GM04503 (cell line): ENCODE measurements around the gene KCNJ6.
"Not testable (repeated sequence)": the region's sequence is repeated elsewhere in the genome, so short reads cannot be mapped to it uniquely, and the experiment has no call there.

Source experiments
- DNase-seq: peaks from one replicate; pipeline ENCODE4 v3.0.0-alpha.2; 2012; ENCODE audit warnings: low read depth

Gene KCNJ6

DNA sequence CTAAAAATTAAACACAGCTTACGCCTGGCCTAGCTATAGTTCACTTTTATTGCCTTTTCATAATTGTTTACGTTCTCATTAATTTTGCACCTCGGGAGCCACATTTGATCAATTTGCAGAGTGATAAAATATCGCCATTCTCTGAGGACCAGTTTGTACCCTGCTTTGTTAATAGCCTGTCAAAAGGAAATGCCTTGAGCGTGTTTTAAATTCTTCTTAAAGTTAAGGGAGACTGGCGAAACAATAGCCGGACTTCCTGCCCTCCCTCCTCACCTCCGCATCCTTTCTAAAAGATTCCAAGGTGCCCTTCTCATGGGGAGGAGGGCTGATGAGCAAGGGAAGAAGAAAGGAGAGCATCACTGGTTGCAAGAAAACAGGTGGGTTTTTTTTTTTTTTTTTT lies 271.6 kb downstream of the KCNJ6 start:
- DNase-seq: no peak

DNA sequence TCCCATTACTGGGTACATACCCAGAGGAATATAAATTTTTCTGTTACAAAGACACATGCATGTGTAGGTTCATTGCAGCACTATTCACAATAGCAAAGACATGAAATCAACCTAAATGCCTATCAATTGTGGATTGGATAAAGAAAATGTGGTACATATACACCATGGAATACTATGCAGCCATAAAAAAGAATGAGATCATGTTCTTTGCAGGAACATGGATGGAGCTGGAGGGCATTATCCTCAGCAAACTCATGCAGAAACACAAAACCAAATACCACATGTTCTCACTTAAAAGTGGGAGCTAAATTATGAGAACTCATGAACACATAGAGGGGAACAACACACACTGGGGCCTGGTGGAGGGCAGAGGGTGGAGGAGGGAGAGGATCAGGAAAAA lies 272.4 kb downstream of the KCNJ6 start:
- DNase-seq: not testable (repeated sequence)

DNA sequence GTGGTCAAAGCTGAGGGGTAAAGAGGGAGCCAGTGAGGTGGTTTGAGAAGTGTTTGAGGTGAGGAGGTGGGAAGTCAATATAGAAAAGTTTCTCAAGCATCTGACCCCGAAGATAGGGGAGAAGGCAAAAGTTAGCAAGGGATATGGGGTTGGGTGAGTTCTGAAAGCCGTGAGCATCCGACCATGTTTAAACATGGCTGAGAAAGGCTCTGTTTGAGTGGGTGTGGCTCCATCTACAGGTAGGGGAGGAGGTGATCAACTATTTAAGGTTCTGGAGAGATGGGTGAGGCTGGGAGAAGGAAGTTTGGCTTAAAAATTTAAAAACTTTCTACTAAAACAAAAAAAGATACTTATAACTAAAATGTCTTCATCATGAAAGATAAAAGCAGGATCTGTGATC lies 273.8 kb downstream of the KCNJ6 start:
- no peak for DNase-seq

DNA sequence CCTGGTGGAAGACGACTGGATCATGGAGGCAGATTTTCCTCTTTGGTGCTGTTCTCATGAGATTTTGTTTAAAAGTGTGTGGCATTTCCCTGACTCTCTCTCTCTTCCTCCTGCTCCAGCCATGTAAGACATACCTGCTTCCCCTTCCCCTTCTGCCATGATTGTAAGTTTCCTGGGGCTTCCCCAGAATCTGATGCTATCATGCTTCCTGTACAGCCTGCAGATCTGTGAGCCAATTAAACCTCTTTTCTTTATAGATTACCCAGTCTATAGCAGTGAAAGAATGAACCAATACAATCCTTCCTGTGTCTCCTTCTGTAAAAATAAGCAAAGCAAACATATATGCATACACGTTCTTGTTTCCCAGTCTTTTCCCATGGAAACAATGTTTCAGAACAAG lies 276.5 kb downstream of the KCNJ6 start:
- no peak for DNase-seq

DNA sequence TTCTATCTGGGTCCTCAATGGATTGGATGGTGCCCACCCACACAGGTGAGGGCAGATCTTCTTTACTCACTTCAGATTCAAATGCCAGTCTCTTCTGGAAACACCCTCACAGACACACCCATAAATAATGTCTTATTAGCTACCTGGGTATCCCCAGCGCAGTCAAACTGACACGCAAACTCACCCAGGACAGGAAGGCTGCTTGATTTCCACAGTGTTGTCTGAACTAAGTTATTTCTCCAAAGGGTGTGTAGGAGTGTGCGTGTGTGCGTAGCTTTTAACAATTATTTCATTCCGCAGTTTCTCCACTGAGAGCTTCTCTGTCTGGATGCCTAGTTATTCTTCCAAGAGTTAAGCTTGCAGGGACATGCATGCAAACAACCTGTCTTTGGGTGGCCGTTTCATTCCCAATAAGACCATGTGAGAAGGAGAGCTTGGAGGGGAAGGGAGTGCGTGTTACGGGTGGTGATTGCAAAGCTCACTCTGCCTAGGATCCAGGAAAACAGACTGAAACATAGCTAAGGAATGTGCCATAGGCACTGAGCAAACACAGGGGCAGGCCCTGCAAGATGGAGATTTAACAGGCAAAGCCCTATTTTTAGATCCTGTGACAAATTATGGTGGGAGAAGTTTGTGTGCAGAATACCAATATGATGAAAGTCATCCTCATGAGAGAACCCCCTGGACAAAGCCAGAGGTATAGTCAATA lies 280.0 kb downstream of the KCNJ6 start:
- peak; percentile 71 for DNase-seq

DNA sequence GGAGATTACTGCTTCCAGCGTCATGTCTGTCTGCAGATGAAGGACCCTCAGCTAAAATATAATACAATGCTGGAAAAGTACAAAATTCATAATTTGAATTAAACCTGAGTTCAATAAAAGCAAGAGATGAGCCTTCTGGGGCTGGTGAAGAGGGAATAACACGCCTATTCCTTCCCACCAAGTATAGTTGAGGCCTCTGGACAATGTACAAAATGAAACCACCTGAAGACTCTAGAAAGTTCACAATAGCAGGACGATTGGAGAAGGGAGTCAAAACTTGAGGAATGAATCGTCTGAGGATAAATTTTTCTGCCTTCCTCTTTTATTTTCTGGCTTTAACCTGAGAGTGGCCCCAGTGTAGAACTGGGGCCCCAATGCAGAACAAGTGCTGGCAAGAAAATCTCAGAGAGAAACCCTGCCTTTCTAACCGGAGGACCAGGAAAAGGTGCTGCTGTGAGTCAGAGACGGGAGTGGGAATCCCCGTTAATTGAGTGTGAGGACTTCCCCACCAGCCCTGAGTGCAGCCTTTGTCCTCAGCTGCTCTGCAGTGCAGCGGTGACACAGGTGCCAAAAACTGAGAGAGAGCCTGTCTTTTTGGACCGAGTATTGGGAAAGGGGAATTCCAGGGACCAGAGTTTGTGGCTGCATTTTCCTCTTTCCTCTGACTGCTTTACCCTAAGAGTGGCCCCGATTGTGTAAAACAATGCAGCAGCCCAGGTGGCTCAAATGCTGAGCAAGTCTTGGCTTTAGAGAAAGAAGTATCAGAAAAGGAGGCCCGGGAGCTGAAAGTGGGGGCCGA lies 284.7 kb downstream of the KCNJ6 start:
- no peak for DNase-seq

DNA sequence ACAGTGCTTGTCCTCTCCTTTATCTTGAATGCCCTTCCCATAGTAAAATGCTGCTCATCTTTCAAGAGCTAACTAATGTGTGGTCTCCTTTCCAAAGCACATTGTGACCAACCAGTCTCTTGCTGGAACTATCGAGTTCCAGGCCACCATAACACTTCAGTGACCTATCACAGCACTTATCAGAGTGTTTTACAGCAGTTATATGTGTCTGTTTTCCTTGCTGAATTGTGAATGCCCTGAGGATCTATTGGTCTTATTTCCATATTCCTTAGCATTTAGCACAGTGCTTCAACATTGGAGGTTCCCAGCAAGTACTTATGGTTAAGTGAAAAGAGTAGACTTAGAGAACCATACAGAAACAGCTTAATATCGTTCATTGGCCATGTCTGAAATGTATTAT lies 285.4 kb downstream of the KCNJ6 start:
- no peak for DNase-seq

DNA sequence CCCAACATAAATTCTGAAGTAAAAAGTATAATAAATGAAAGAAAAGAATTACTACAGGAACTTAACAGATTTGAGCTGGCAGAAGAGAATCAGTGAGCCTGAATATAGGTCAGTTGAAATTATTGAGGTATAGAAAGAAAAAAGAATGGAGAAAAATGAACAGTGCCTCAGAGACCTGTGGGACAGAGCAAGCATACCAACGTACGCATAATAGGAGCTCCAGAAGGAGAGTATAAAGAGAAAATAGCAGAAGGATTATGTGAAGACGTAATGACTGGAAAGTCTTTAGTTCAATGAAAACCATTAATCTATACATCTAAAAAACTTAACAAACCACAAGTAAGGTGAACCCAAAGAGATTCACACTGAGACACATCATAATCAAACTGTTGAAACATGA lies 287.9 kb downstream of the KCNJ6 start:
- DNase-seq: no peak

DNA sequence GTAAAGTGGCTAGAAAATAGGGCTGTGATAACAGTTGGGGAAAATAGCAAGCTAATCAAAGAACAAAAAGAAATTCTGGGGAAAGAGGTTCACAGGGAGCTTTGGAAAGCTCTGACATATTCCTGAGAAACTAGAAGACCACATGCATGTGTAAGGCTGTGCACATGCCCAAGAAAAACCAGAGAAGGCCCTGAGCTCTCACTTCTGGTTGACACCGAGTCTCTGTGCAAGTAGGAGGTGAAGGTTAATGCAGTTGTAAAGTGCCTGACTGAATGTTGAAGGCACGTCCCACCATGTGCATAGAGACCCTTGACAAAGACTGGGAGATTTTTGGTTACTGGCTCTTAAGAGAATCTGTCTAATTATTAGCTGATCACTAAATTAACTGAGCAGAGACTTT lies 288.7 kb downstream of the KCNJ6 start:
- no peak for DNase-seq

DNA sequence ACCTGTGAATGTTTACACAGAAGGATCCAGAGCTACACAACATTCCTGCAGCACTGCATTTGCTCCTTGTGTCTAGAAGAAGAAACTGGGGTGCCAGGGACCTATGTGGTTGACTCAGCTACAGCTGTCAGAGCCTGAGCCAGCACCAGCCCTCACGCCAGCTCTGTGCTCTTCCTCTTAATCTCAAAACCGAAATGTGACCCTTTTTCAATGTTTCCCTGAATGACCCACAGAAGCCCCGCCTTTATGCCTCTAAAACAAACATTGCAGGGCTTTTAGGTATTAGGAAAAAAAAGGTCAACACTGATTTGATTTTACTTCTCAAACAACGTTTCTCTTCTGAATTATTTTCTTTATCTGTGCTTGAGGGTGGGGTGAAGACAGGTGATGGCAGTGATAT lies 289.2 kb downstream of the KCNJ6 start:
- DNase-seq: no peak

DNA sequence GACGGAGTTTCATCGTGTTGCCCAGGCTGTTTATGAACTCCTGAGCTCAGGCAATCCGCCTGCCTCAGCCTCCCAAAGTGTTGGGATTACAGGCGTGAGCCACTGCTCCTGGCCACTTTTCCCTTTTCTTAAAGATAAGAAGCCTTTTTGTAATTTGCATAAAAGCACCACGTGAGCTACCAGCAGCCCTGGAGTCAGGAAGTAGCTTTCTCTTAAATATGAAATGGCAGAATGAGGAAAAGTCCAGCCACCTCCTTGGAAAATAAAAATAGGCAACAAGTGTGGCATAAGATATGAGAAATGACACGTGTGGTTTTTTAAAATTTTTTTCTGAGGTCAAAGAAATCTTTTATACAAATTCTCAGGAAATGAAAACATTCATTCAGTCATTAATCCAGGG lies 289.9 kb downstream of the KCNJ6 start:
- DNase-seq: no peak

DNA sequence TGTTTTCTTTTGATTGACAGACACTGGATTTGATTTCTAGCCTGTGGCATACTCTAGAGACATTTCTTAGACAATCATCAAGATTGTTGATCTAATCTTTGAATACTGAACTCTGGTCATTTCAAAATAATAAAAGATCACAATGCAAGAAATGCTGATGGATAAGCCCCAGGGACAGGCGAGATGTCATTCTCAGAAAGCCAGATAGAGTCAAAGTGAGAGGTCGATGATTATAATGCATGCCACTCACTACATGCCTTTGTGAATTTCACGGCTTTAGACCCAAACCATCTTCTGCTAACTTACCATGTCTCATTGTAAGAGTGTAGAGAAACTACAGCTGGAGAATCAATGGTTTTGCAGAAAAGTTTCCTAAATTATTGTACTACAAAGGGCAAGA lies 292.6 kb downstream of the KCNJ6 start:
- DNase-seq: no peak

DNA sequence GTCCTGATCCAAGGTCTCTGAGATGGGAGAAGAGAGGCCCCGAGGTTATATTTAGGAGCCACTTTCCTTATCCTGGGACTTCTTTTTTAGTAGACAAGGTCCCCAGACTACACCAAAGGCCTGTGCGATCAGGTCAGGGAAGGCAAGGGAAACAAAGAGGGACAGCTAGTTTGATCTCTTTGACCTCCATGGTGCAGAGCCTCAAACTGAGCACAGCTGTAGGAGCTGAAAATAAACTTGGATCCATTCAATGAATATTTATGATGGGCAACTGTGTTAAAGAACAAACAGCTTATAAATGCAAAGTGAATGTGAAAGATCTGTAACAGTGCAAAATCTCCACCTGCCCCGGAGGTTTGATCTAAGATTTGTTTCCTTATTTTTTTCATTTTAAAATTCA lies 293.1 kb downstream of the KCNJ6 start:
- no peak for DNase-seq

DNA sequence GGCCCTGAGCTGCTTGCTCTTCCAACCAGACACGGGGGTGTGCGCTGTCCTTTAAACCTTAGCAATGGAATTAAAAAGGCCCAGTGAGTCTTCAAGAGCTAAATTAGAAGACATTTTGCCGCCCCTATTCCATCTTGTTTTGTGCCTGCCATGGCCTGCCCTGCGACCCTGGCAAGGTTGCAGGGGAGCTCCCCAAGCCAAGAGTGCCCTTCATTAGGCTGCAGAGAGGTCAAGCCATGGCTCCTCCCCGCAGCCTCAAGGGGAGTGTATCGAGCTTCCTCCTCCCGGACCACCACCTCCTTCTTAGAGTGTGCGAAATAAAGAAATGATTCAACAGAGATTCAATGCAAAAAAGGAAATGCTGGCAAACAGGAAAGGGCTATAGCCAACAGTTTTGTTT lies 293.5 kb downstream of the KCNJ6 start:
- no peak for DNase-seq

DNA sequence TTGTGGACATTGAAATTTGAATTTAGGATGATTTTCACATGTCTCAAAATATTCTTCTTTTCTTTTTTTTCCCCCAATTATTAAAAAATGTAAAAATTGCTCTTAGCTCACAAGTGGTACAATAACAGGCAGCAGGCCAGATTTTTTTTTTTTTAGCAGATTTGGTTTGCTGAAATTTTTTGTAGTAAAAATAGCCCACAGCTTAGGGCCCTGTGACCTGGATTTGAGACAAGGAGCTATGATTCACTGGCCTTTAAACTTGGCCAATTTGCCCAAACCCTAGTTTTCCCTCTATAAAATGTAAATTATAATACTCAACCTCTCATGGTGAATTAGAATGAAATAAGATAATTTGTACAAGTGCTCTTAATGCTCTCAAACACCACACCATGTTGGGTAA lies 295.9 kb downstream of the KCNJ6 start:
- DNase-seq: no peak

DNA sequence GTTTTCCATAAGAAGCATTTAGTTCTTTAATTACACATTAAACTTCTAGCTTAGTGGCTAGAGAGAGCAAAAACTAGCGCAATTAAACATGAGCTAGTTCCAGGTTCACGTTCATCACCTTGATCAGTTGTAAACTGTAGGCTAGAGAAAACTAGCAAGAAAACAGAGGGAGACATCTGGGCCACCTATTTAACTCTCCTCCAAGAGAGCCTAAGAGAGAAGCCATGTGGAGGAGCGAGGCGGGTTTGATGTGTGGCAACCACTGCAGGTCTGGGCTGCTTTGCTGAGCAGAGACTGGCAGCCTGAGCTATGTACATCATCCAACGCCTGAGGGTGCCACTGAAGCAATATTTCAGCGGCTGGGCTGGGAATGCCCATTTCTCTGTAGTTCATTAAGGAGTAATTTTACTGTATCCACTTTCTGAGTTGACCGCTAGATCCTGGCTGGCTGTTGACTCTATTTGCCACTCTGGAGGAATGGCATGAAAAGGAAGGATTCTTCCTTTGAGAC lies 296.7 kb downstream of the KCNJ6 start:
- DNase-seq: no peak

DNA sequence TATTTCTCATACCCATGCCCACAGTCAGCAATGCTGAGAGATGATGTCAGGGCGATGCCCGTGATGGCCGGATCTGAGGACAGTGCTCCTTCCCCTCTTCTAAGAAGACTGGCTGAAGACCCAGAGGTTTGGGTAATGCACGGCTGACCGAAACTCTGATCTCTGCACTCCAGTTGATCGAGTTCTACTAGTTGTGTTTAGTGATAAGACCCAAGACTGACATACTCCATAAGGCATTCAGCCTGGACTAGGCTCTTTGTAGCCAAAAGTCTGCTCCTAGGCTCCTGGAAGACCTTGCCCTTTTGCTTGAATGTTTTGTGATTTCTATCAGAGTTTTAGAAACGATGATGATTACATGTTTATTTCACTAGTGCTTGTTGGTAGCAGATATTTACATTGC lies 298.2 kb downstream of the KCNJ6 start:
- no peak for DNase-seq

DNA sequence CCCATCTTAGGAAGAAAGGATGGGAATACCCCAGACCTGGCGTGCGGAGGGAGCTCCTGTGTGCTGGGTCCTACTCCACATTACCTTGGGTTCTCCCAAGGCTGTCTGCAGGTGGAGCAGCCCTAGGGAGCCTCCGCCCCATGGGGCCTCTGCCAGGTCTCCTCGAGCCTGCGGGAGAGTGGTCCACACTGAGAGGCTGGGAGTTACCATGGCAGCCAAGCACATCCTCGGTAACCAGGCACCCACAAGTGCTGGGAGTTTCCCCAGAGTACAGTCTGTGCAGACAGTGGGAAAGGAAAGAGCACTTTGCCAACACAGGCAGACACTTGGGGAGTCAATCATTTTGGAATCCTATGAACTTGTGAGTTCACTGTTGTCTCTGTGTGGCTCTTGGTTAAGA lies 300.3 kb downstream of the KCNJ6 start:
- DNase-seq: no peak

DNA sequence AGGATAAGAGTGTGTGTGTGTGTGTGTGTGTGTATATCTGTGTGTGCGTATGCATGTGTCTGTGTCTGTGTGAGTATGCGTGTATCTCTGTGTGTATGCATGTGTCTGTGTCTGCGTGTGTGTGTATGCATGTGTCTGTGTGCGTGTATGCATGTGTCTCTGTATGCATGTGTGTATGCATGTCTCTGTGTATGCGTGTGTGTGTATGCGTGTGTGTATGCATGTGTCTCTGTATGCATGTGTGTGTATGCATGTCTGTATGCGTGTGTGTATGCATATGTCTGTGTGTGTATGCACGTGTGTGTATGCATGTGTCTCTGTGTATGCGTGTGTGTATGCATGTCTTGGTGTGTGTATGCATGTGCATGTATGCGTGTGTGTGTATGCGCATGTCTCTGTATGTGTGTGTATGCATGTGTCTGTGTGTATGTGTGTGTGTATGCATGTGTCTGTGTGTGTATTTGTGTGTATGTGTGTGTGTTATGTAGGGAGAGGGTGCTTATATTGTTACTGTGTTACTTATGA lies 301.8 kb downstream of the KCNJ6 start:
- no peak for DNase-seq

DNA sequence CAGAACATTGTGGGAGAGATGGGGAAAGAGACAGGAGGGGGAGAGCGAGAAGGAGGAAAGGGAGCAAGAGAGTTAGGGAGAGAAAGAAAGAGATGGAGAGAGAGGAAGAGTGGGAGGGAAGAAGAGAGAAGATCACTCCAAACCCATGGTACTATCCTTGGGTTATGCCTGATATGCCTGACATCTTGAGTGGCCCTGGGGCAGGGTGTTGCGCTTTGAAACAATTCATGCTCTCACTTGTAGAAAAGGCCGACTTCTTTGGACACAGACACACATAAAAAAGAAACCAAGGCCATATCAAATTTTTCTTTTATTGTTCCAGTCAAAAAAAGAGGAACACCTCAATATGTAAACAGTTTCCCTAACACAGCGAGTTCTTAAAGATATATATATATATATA lies 309.2 kb downstream of the KCNJ6 start:
- DNase-seq: no peak

DNA sequence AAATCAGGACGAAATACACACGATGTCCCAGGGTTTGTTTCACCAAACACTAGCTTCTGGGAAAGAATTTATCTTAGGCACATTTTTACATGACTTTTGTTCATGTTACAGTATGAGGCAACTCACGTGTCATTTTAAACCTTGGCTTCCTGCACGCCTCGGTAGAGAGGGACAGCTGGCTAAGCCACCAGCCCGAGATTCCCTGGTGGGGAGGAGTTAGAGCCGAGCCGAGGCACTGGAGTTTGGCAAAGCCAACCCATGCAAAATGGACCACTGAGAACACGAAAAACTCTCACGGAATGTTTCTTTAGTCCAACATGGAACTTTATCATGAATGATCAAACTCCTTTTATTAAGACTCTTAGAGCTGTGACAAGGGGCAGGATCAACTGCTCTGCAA lies 309.7 kb downstream of the KCNJ6 start:
- no peak for DNase-seq

DNA sequence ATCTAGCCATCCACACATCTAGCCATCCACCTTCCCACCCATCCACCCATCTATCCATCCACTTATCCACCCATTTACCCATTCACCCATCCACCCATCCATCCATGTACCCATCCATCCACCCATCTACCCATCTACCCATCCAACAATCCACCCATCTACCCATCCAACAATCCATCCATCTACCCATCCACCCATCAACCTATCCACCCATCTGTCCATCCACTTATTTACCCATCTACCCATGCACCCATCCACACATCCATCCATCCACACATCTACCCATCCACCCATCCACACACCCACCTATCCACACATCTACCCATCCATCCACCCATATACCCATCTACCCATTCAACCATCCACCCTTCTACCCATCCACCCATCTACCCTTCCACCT lies 311.3 kb downstream of the KCNJ6 start:
- no peak for DNase-seq

DNA sequence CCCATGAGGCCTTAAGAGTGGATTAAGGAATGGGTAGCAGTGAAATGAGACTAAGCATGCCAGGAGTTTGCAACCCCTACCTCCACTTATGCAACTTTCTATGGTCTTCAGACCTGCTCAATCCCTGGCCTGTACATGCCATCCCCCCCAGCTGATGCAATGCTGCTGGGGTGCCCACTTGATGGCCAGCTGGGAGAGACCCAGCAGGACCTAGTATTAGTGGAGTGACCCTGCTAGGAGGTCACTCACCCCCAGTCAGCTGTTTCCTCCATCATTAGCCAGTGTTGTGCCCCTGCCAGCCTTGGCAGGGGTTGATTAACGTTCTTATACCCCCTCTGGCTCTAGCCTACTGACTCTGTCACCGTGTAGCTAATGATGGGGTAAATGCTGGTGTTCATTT lies 313.1 kb downstream of the KCNJ6 start:
- no peak for DNase-seq
